GM19099 (cell line): ENCODE data around the gene MMADHC.

Experiments used
- POLR2A ChIP-seq: IDR thresholded peaks from 3 replicates; pipeline ENCODE4 v1.6.1; 2011; ENCODE audit warnings: low read depth; ENCODE audit not compliant: insufficient read length; ENCODE audit errors: extremely low read depth

MMADHC gene

DNA sequence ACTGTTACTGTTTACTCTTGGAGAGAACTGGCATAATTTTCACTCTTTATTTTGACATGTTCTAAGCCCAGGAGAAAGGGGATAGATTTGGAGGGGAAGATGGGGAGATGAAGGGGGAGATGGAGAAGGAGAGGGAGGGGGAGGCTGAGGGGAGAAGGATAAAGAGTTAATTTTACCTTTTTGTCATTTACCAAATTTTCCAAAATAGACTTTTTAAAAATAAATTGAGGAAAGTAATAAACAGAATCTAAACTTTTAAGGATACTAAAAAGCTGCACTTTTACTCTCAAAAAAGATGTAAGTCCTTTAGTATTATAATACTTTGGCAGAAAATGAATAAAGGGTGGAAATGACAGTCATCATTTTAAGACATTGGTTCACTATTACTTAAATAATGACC lies 12.3 kb downstream of the MMADHC start:
- TF ChIP-seq POLR2A = no peak

DNA sequence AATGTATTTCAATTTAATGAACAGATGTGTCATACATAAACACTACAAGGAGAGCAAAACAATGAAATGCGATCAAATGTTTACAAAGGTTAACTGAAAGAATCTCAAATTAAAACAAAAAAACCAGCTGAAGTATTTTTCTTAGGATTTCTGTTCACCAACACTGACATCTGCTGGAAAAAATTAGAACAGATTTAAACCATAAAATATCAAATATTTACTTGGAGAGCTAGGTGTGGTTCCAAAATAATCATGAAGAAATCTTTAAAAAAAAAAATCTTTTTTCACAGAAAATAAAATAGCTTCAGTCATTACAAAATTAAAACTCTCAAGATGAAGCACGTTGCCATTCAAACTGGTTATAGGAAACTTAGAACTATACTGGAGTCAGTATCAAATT lies 13.8 kb downstream of the MMADHC start:
- no peak for TF ChIP-seq POLR2A

DNA sequence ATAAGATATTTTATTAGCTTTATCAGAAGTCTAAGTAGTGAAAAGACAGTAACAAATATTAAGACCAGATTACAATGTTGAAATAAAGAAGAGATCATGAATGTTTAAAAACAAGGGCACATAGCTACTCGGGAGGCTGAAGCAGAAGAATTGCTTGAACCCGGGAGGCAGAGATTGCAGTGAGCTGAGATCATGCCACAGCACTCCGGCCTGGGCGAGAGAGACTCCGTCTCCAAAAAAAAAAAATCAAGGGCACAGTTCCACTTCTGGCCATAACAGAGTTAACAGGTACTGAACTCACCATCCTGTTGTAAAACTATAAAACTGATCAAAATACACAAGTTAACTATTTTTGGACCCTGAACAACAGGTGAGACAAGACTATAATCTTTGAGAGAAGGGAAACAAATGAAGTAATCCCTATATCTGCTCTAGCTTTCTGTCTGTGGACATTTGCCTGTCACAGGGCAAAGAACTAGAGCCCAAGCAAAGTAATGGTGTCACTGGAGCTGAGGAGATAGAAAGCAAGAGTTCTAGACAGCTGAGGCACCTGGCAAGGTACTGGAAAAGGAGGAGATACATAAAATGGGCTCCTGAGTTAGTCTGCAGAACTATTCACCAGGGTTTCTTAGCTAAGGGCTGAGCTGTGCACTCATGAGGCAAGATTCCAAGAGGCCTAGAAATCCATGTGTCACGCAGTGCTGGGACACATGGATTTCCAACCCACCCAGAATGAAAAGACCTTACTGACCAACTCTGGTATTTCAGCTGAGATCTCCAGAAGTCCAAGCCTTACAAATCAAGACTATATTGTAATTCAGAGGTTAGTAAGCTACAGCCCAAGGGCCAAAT lies 15.2 kb downstream of the MMADHC start:
- no peak for TF ChIP-seq POLR2A

DNA sequence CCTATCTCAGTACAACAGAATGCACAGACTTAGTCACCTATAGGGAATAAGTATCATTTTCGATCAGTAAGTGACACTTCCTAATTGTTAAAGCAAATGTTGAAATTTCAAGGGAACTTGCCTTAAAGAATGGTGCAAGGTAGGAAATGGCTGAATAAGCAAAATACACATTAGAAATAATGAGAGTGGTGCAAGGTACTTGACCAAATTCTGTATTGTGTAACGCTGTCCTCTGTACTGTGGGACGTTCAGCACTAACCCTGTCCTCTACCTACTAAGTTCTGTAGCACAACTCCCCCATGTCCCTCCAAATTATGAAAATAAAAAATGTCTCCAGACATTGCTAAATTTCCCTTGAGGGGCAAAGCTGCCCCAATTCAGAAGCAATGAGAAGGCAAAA lies 19.4 kb downstream of the MMADHC start:
- no peak for TF ChIP-seq POLR2A

DNA sequence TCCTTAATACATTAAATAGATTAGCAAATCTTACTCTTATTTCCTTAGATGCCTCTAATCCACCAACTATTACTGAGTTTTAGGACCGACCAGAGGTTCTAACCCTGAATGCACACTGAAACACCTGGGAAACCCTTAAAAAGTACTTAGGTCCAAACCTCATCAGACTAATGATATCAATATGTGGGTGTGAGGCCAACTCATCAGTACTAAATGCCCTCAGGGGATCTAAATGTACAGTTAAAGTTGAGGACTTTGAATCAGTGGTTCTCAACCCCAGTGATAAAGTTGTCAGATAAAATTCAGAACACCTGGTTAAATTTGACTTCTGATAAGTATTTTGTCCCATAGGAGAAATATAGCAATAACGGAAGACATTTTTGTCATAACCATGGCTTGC lies 20.9 kb downstream of the MMADHC start:
- no peak for TF ChIP-seq POLR2A

DNA sequence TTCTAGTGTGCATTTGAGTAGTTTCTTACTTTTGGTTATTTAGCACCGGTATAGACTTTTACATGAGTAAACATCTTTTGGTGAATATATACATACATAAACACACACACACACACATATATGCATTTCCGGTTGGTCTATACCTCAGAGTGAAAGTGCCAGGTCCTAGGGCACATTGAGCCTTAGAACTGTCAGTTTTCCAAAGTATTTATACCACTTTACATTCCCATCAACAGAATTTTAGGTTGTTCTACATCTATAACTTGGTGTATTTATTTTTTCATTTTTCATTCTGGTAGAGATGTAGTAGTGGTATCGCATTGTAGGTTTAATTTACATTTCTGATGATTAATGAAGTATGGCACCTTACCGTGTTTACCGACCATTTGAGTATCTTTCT lies 22.6 kb downstream of the MMADHC start:
- no peak for TF ChIP-seq POLR2A

DNA sequence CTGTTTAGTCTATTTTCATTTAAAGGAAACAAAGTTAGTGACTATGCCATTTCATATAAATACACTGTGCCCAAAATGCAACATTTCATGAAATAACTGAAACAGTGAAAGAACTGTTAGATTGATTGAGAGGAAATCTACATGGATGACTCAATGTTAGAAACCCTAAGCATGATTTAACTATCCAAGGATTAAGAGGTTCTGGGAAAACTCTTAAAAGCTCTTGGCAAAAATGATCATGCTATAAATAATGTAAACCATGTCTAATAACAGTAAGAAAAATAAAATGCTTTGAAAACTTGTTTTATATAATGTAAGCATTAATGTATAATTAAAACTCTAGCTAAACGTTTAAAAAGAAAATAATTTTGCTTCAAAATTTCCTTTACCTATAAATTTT lies 23.5 kb downstream of the MMADHC start:
- TF ChIP-seq POLR2A = no peak

DNA sequence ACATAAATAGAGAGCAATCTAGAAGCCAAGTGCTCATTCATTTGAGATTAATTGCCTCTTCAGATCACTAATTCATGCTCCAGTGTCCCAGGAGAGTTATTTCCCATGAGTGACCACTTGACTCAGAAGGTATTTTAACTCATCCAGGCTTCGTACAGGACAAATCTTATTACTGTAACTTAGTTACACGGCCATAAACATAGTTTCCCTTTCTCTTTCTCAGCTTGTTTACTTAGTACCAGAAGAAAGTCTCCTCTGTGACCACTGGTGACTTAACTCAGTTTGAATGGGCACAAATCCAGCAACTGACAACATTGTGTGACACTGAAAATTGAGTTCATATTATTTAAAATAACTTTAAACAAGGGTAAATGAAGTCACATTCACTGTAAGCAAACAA lies 25.3 kb downstream of the MMADHC start:
- no peak for TF ChIP-seq POLR2A

DNA sequence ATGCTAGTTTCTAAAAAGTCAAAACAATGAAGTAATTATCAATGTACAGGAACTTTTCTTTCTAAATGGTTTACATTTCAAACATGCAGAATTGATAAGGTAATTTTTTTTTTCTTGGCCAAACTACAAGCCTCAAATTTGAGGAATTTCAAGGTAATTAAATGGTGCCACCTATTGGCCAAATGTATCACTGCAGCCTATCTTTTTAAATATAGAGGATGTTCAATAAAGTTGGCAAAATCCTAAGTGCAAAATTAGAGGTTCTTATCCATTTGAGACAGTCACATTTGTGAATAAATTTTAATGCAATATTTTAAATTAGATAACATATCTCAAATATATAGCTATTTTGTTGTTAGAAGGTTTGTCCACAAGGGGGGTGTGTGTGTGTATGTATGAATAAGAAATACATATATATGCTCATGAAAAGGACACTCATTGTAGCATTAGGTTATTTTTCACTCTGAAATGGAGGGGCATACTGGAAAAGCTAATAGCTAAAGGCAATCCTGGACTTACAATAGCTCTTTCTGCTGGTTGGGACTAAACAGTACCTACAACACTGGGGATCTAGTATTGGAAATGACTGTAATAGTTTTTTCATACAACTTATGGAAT lies 26.2 kb downstream of the MMADHC start:
- TF ChIP-seq POLR2A = no peak

DNA sequence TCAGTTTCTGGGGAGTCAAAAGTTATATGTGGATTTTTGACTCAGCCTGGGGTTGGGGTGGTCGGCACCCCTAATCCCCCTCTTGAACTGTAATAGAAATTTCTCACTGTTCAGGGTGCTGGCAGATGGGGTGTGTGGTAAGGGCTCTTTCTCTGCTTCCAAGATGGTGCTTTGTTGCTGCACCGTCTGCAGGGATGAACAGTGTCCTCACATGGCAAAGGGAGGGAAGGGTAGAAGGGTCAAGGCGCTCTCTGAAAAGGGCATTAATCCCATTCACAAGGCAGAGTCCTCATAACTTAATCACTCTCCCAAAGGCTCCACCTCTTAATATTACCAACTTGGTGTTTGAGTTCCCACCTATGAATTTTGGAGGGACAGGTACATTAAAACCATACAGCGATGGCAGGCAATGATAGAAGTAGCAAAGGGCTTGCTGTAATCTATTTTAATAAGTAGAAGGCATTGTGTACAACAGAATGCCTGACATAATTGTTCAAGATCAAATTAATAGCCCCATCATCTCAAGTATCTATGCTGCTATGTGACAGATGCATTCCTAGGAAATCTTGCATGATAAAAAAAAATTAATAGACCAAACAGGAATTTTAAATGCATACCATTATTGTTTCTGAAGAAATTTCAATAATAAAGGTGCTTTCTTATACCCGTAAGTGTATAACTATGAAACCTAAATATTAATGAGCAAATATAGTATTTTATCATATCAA lies 28.1 kb downstream of the MMADHC start:
- no peak for TF ChIP-seq POLR2A

DNA sequence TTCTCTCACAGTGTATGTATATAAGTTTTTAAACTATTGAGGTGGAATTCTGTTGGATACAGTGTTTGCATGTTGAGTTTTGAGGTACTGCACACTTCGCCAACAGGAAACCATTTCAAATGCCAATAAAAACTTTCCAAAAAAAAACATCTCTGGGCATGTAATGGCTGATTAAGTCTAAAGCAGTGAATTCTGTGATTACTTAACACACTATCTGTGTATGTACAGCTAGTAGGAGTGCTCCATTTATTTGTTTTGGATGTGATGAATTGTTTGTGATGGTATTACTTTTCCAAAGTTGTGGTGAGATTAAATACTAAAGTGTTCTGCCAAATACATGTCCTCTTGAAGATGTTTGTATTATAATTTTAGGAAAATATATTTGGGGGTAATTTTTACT lies 31.1 kb downstream of the MMADHC start:
- TF ChIP-seq POLR2A = no peak

DNA sequence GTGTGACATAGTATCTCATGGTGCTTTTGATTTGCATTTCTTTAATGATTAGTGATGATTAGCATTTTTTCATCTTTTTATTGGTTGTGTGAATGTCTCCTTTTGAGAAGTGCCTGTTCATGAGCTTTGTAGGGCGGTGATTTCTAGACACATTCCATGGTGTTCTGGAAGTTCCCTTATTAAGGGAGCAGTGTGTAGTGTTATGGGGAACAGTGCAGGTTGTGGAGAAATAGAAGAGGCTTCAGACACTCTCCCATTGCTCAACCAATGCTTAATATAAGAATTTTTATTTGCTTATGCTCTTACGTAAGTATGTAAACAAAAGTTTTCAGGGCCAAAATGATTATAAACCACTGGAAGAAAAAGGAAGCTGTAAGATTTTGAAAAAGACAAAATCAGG lies 34.7 kb downstream of the MMADHC start:
- TF ChIP-seq POLR2A = no peak

DNA sequence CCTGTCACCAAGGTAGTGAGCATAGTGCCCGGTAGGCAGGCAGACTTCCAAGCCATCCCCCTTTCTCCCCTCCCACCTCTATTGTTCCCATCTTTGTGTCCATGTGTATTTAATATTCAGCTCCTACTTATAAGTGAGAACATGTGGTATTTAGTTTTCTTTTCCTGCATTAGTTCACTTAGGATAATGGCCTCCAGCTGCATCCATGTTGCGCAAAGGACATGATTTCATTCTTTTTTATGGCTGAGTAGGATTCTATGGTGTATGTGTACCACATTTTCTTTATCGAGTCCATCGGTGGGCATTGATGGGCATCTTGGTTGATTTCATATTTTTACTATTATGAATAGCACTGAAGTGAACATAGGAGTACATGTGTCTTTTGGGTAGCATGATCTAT lies 35.3 kb downstream of the MMADHC start:
- no peak for TF ChIP-seq POLR2A

DNA sequence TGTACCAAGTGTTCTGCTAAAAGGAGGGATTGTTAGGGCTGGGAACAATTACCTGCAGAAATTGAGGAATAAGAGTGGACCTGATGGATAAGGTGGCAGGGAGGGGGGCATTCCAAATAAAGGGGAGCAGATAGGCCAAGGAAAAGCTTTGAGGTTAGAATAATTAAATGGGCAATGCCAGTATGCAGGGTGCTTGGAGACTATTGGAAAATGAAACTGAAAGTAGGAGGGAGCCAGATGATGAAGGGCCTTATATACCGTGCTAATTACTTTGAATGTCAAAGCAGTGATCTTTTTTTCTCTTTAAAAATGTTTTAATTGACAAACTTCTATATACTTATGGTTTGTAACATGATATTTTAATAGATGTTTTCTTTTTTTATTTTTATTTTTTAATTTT lies 42.9 kb downstream of the MMADHC start:
- no peak for TF ChIP-seq POLR2A

DNA sequence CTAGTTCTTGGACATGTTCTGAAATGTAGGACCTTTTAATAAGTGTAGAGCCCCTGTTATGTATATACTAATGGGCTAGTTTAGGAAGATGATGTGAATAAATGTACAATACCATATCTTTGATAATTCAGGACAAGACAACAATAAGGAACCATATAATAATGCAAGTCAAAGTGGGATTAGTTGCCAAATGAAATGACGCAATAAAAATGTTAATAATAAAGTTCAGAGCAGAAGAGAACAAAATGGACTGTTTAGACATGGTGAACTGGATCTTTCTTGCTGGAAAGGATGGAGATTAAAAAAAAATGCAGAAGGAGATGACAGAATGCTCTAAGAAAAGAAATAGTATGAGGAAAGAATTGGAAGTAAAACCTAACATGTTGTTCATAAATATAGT lies 43.7 kb downstream of the MMADHC start:
- TF ChIP-seq POLR2A = no peak

DNA sequence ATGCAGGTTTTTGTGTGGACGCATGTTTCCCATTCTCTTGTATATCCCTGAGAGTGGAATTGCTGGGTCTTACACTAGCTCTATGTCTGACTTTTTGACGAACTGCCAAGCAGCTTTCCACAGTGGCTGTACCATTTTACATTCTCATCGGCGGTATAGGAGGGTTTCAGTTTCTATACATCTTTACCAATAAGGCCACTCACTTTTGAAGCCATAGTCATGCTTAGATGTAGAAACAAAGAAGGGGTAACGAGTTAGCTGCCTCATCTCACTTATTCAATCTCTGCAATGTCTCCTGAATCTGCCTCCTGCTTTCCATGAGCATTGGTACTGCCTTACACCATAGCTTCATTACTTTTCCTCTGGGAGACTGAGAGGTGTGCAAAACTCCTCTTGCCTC lies 47.4 kb downstream of the MMADHC start:
- no peak for TF ChIP-seq POLR2A

DNA sequence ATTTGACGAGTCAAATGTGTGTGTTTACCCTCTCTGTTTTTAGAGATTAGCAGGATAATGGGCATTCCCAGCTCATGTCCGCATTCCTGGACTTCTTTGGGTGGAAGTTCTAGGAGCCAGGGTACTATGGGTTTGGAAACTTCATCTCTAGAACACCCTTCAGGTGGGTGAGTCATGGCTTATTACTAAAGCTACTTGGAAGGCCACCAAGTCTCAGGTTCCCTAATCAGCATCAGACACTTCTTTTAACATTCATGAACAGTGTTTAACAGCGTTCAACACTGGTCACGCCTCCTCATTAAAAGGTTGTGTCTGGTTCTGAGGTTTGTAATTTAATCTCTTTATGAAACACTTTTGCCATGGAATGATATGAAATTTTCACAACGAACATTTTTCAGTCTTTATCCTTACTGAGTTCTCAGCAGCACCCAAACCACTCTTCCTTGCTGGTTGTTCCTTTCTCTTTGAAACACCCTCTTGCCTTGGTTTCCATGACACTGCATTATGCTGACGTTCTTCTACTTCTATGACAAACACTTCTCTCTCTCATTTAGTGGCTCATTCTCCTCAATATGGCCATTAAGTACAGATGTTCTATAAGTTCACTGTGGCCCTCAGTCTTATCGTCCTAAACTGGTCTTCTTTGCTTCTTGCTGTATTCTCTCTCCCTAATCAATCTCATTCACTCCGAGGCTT lies 49.3 kb downstream of the MMADHC start:
- no peak for TF ChIP-seq POLR2A
